Stomach (tissue), 9 donors: ENCODE data around the gene RCN2. TPM values are rescaled to one million over a fixed set of nuclear protein-coding genes. Genes with fewer than 3 reads are reported as not detected.

ENCODE experiments used
- DNase-seq, 2 donors: peaks; one replicate each; pipeline versions ENCODE4 v3.0.0 to v3.0.0-alpha.2; 2013 to 2019
- H3K27ac ChIP-seq, 5 donors: fragments of 200-600 bp in 4 of 5; sonication (generic) in 4 of 5; one replicate each; pipeline ENCODE4 v1.5.1; 2013 to 2019; ENCODE audit warnings: mild to moderate bottlenecking in 1 of 5, moderate library complexity in 1 of 5
- H3K27me3 ChIP-seq, 3 donors: fragments of 200-600 bp; sonication (generic); one replicate each; pipeline ENCODE4 v1.5.1; 2017 to 2019; ENCODE audit warnings: mixed run types in 1 of 3
- H3K36me3 ChIP-seq, 4 donors: fragments of 200-600 bp; sonication (generic); 1 replicate in 3 of 4; 2 replicates in 1 of 4; pipeline ENCODE4 v1.5.1; 2016 to 2019
- H3K4me1 ChIP-seq, 4 donors: fragments of 200-600 bp; sonication (generic); one replicate each; pipeline ENCODE4 v1.5.1; 2016 to 2019
- H3K4me3 ChIP-seq, 4 donors: fragments of 200-600 bp; sonication (generic) in 3 of 4; one replicate each; pipeline ENCODE4 v1.5.1; 2016 to 2019; ENCODE audit warnings: mild to moderate bottlenecking in 1 of 4
- H3K9me3 ChIP-seq, 4 donors: fragments of 200-600 bp; sonication (generic); one replicate each; pipeline ENCODE4 v1.5.1; 2016 to 2019
- CTCF ChIP-seq, 7 experiments: fragments of 450-650 bp in 4 of 7; fragments of 200-600 bp in 3 of 7; sonication (generic) in 3 of 7; IDR thresholded peaks; one replicate each; pipeline ENCODE4 v1.5.1; 2016 to 2019; ENCODE audit warnings: antibody characterized with exemption in 7 of 7, control low read depth in 2 of 7, mild to moderate bottlenecking in 1 of 7
- EP300 ChIP-seq: sonication (generic); formaldehyde crosslinking; IDR thresholded peaks from one replicate; pipeline ENCODE4 v1.6.1; 2017; ENCODE audit warnings: antibody characterized with exemption
- POLR2A ChIP-seq, 4 donors: fragments of 450-650 bp; IDR thresholded peaks; one replicate each; pipeline ENCODE4 v1.6.1; 2016; ENCODE audit warnings: antibody characterized with exemption in 4 of 4, control low read depth in 2 of 4, mild to moderate bottlenecking in 1 of 4, moderate library complexity in 1 of 4
- POLR2AphosphoS5 ChIP-seq, 3 donors: sonication (generic); formaldehyde crosslinking; IDR thresholded peaks; one replicate each; pipeline ENCODE4 v1.6.1; 2016; ENCODE audit warnings: antibody characterized with exemption in 3 of 3
- WGBS, 5 donors: extraction: QIAGEN DNeasy Blood & Tissue Kit in 3 of 5; methylation state at CpG; one replicate each; pipeline versions ENCODE4 v1.1.5 to v1.1.7; 2013 to 2018; 5-methylcytosine and 5-hydroxymethylcytosine counted together
- intact Hi-C: fragments of 100-400 bp; cut with DNase I; formaldehyde crosslinking; loops from one replicate; pipeline ENCODE4 v1.15.1; 2023; ENCODE audit warnings: low total_unique reads
- polyA plus RNA-seq, 3 donors: library from polyadenylated mRNA; stranded (reverse); fragments of 200-250 nt; gene quantifications; one replicate each; pipeline ENCODE4 v1.2.3, GENCODE V29; 2013
- total RNA-seq, 5 donors: library from RNA; depleted of rRNA; stranded (reverse); fragments of >200 nt; gene quantifications; one replicate each; pipeline versions ENCODE4 v1.1.0 to v1.2.3, GENCODE V29; 2014 to 2016
- donor health status: healthy with polysubstance abuse.
- donor health status: Bipolar disorder and iron deficiency.
- donor health status: healthy.

Gene RCN2
- total and polyA plus RNA-seq, 8 donors: 14.0 to 67.2 (median 30.3) TPM

GRCh38 chr15:76929011-76929760 lies 2.4 kb upstream of the RCN2 start:
- TF ChIP-seq POLR2AphosphoS5 (IDR thresholded peaks at IDR 0.05): no peak
- TF ChIP-seq POLR2A (IDR thresholded peaks at IDR 0.05): no peak
- no peak for TF ChIP-seq CTCF (IDR thresholded peaks at IDR 0.05)
- TF ChIP-seq EP300: no peak
- no peak for DNase-seq
- Histone ChIP-seq H3K27me3 (no peaks in the 10 kb centered on the region), H3K9me3 (no peaks in the 10 kb centered on the region), H3K36me3 (no peaks in the 10 kb centered on the region), H3K4me3 (no peak overlapping the region), H3K27ac (no peak overlapping the region), H3K4me1 (peaks cover 8 to 26% (median 19%) of the 10 kb centered on the region in 4 donors)
- intact Hi-C loops: no loop called here

GRCh38 chr15:76930831-76931396 lies 635 bp upstream of the RCN2 start:
- peaks cover 8 to 16% (median 11%) of the 10 kb centered on the region in 4 donors for H3K36me3 ChIP-seq
- H3K27ac ChIP-seq: peak overlapping the region; percentile 83 to 98 (median 93)
- WGBS, 5 donors: 13 to 17% (median 16%) methylated on average over 7 of the region's 7 CpGs
- H3K27me3 ChIP-seq: no peaks in the 10 kb centered on the region
- H3K4me1 ChIP-seq: peaks cover 8 to 26% (median 19%) of the 10 kb centered on the region in 4 donors
- peak overlapping the region; percentile 67 to 91 (median 79) for H3K4me3 ChIP-seq
- DNase-seq: peak in 1 of 2 donors; percentile 10
- intact Hi-C loops: no loop called here
- TF ChIP-seq POLR2A (IDR thresholded peaks at IDR 0.05) (no peak), POLR2AphosphoS5 (IDR thresholded peaks at IDR 0.05) (no peak)
- H3K9me3 ChIP-seq: no peaks in the 10 kb centered on the region

- Histone ChIP-seq H3K9me3 (no peaks in the 10 kb centered on the region), H3K4me3 (peak overlapping the region; percentile 67 to 91 (median 79)), H3K36me3 (peaks cover 15 to 28% (median 25%) of the 10 kb centered on the region in 4 donors), H3K27me3 (no peaks in the 10 kb centered on the region), H3K4me1 (peaks cover 8 to 26% (median 19%) of the 10 kb centered on the region in 4 donors), H3K27ac (peak overlapping the region; percentile 83 to 94 (median 93))
- DNase-seq: no peak
- TF ChIP-seq EP300 (no peak), CTCF (IDR thresholded peaks at IDR 0.05) (no peak), POLR2A (IDR thresholded peaks at IDR 0.05) (no peak), POLR2AphosphoS5 (IDR thresholded peaks at IDR 0.05) (no peak)
- WGBS, 5 donors: 15 to 20% (median 17%) methylated on average over 14 of the region's 14 CpGs
- intact Hi-C loops: no loop called here
Observed at GRCh38 chr15:76932135-76932966, 802 bp downstream of the RCN2 start.

GRCh38 chr15:76935620-76936019 lies 4.1 kb downstream of the RCN2 start:
- Histone ChIP-seq H3K27me3 (no peaks in the 10 kb centered on the region), H3K36me3 (peaks cover 19 to 41% (median 39%) of the 10 kb centered on the region in 4 donors), H3K4me3 (no peak overlapping the region), H3K9me3 (no peaks in the 10 kb centered on the region), H3K4me1 (peaks cover 8 to 26% (median 18%) of the 10 kb centered on the region in 4 donors), H3K27ac (no peak overlapping the region)
- intact Hi-C loops: no loop called here
- 90 to 98% (median 95%) methylated on average over 2 of the region's 2 CpGs for WGBS, 5 donors
- DNase-seq: no peak
- TF ChIP-seq EP300: no peak
- TF ChIP-seq POLR2A (IDR thresholded peaks at IDR 0.05): no peak
- no peak for TF ChIP-seq CTCF (IDR thresholded peaks at IDR 0.05)
- no peak for TF ChIP-seq POLR2AphosphoS5 (IDR thresholded peaks at IDR 0.05)
